Heart left ventricle (tissue), 16 donors: ENCODE data around the gene HSPB6. TPM values are rescaled to one million over a fixed set of nuclear protein-coding genes. Genes with fewer than 3 reads are reported as not detected.
"Not testable (repeated sequence)": the region's sequence is repeated elsewhere in the genome, so short reads cannot be mapped to it uniquely, and the experiment has no call there.

Experiments used
- ATAC-seq, 4 donors: fragments of 200-7000 bp; cut with Tn5 transposase; one replicate each; pipeline ENCODE4 v1.9.1; 2020 to 2022; ENCODE audit warnings: moderate library complexity in 4 of 4, mild to moderate bottlenecking in 3 of 4, moderate number of reproducible peaks in 1 of 4
- DNase-seq, 5 donors: peaks; one replicate each; pipeline ENCODE4 v3.0.0-alpha.2; 2020
- H3K27ac ChIP-seq, 12 donors: fragments of 200-600 bp; sonication (generic) in 4 of 12; one replicate each; pipeline versions ENCODE4 v1.5.0 to v1.8.0; 2016 to 2022; ENCODE audit warnings: mild to moderate bottlenecking in 2 of 12
- H3K27me3 ChIP-seq, 9 donors: fragments of 200-600 bp; sonication (generic) in 2 of 9; one replicate each; pipeline versions ENCODE4 v1.5.1 to v1.8.0; 2016 to 2022; ENCODE audit warnings: mild to moderate bottlenecking in 3 of 9
- H3K36me3 ChIP-seq, 9 donors: fragments of 200-600 bp; sonication (generic) in 2 of 9; one replicate each; pipeline versions ENCODE4 v1.5.0 to v1.8.0; 2018 to 2022; ENCODE audit warnings: mild to moderate bottlenecking in 2 of 9
- H3K4me1 ChIP-seq, 12 donors: fragments of 200-600 bp; sonication (generic) in 4 of 12; one replicate each; pipeline versions ENCODE4 v1.5.0 to v1.8.0; 2016 to 2022; ENCODE audit warnings: mild to moderate bottlenecking in 3 of 12
- H3K4me3 ChIP-seq, 12 donors: fragments of 200-600 bp; sonication (generic) in 4 of 12; one replicate each; pipeline versions ENCODE4 v1.5.0 to v1.8.0; 2017 to 2022; ENCODE audit warnings: mild to moderate bottlenecking in 9 of 12, moderate library complexity in 4 of 12
- H3K9me3 ChIP-seq, 12 donors: fragments of 200-600 bp; sonication (generic) in 4 of 12; one replicate each; pipeline versions ENCODE4 v1.5.0 to v1.8.0; 2016 to 2022; ENCODE audit warnings: mild to moderate bottlenecking in 1 of 12
- CTCF ChIP-seq, 12 donors: fragments of 200-600 bp; sonication (generic) in 4 of 12; IDR thresholded peaks; one replicate each; pipeline versions ENCODE4 v1.5.0 to v1.8.0; 2018 to 2022; ENCODE audit warnings: antibody characterized with exemption in 12 of 12, mild to moderate bottlenecking in 5 of 12
- POLR2A ChIP-seq, 2 donors: fragments of 450-650 bp; IDR thresholded peaks; one replicate each; pipeline ENCODE4 v1.6.1; 2017; ENCODE audit warnings: antibody characterized with exemption in 2 of 2, mild to moderate bottlenecking in 2 of 2, moderate library complexity in 2 of 2
- WGBS, 4 donors: extraction: QIAGEN DNeasy Blood & Tissue Kit in 2 of 4; methylation state at CpG; one replicate each; pipeline versions ENCODE4 v1.1.5 to v1.1.7; 2013 to 2018; 5-methylcytosine and 5-hydroxymethylcytosine counted together
- intact Hi-C, 10 donors: fragments of 100-400 bp; cut with DNase I; formaldehyde crosslinking; loops; one replicate each; pipeline versions ENCODE4 v1.11.1 to v1.14.2; 2022
- polyA plus RNA-seq, 2 donors: library from polyadenylated mRNA; stranded (reverse); fragments of 200-250 nt; gene quantifications; one replicate each; pipeline ENCODE4 v1.2.3, GENCODE V29; 2013
- total RNA-seq, 9 donors: library from RNA; depleted of rRNA in 2 of 9; stranded (reverse); fragments of >200 nt in 2 of 9; fragmentation: NEBNext Ultra II Directional in 3 of 9; extraction: Animal tissue kit (Norgen Biotek cat#: 25700) in 3 of 9; gene quantifications; one replicate each; pipeline versions ENCODE4 v1.1.0 to v1.2.4, GENCODE V29; 2016 to 2023
- donor health status: ischemic (EF 13 %, LVEDD 7.1; RV severe dilation, severe dysfunction).
- donor health status: healthy with polysubstance abuse.
- donor health status: DM: no; HTN: yes; CAD: no.
- donor health status: DM: no; HTN: no; CAD: no.
- donor health status: ischemic (EF 25% LVEDD 6.9; RV normal size, moderate dysfunction).
- donor health status: ischemic (EF 25% LVEDD 5.7; RV mildly dilated, moderate dysfunction).
- donor health status: healthy.
- donor health status: DM: yes; HTN: yes; CAD: no.
- donor health status: ischemic (EF 35%, LVEDD 5.7; RV mildly dilated, moderate dysfunction).
- donor health status: nonischemic (EF 11% LVEDD 7.7; RV severe dilation, severe dysfunction).
- donor health status: DM: yes; HTN: yes; CAD: no.
- donor health status: PGD.
- donor health status: ischemic (EF 29% LVEDD 5.4; RV normal size, mild dysfunction).
- donor health status: nonischemic (EF 23%, LVEDD 6.1; RV moderate dilation, normal function).

The HSPB6 gene
- total and polyA plus RNA-seq, 11 donors = 156 to 1,012 (median 585) TPM

- DNase-seq = no peak
Measured at GRCh38 chr19:35724560-35724959, 32.3 kb downstream of the HSPB6 start.

GRCh38 chr19:35724132-35724531 lies 32.7 kb downstream of the HSPB6 start:
- H3K27me3 ChIP-seq, H3K27ac ChIP-seq, intact Hi-C loops, H3K4me3 ChIP-seq, ATAC-seq, H3K9me3 ChIP-seq, DNase-seq: not testable (repeated sequence)
- Histone ChIP-seq H3K36me3 (peaks cover 13 to 96% (median 84%) of the 10 kb centered on the region in 9 donors), H3K4me1 (peaks cover 0 to 15% (median 5%) of the 10 kb centered on the region in 12 donors)
- 95 to 97% (median 96%) methylated on average over 7 of the region's 7 CpGs for WGBS, 4 donors

More at GRCh38 chr19:35724560-35724959, 32.3 kb downstream of the HSPB6 start:
- Histone ChIP-seq H3K9me3 (no peaks in the 10 kb centered on the region), H3K4me1 (peaks cover 0 to 11% (median under 1%) of the 10 kb centered on the region in 12 donors), H3K27me3 (no peaks in the 10 kb centered on the region), H3K36me3 (peaks cover 13 to 98% (median 89%) of the 10 kb centered on the region in 9 donors), H3K27ac (no peak overlapping the region), H3K4me3 (no peak overlapping the region)
- intact Hi-C loops = no loop called here
- no peak for ATAC-seq
- TF ChIP-seq CTCF (IDR thresholded peaks at IDR 0.05) = no peak
- no peak for TF ChIP-seq POLR2A (IDR thresholded peaks at IDR 0.05)
- WGBS, 4 donors = 96 to 97% (median 96%) methylated on average over 12 of the region's 12 CpGs

GRCh38 chr19:35723671-35724070 lies 33.2 kb downstream of the HSPB6 start:
- WGBS, 4 donors = 94 to 96% (median 95%) methylated on average over 24 of the region's 24 CpGs
- intact Hi-C loops = no loop called here
- H3K4me3 ChIP-seq = no peak overlapping the region
- TF ChIP-seq POLR2A (IDR thresholded peaks at IDR 0.05) (no peak), CTCF (IDR thresholded peaks at IDR 0.05) (no peak)
- H3K27ac ChIP-seq = no peak overlapping the region
- peaks cover 8 to 91% (median 80%) of the 10 kb centered on the region in 9 donors for H3K36me3 ChIP-seq
- ATAC-seq = no peak
- peaks cover 0 to 20% (median 9%) of the 10 kb centered on the region in 12 donors for H3K4me1 ChIP-seq
- no peaks in the 10 kb centered on the region for H3K27me3 ChIP-seq
- no peaks in the 10 kb centered on the region for H3K9me3 ChIP-seq
- no peak for DNase-seq

DNA sequence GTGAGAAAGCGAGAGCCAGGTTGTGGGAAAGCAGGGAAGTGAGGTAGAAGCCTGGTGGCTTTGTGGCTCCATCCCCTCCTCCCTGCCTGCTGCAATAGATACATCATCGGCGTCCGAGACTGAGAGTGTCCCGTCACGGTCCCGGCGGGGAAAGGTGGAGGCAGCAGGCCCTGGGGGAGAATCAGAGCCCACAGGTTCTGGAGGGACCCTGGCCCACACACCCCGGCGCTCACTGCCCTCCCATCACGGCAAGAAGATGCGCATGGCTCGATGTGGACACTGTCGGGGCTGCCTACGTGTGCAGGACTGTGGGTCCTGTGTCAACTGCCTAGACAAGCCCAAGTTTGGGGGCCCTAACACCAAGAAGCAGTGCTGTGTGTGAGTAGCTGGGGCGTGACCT lies 33.9 kb downstream of the HSPB6 start:
- intact Hi-C loops = no loop called here
- Histone ChIP-seq H3K9me3 (no peaks in the 10 kb centered on the region), H3K4me1 (peaks cover 0 to 25% (median 11%) of the 10 kb centered on the region in 12 donors), H3K36me3 (peaks cover 8 to 84% (median 72%) of the 10 kb centered on the region in 9 donors), H3K27ac (no peak overlapping the region), H3K27me3 (no peaks in the 10 kb centered on the region), H3K4me3 (no peak overlapping the region)
- ATAC-seq (no peak), DNase-seq (no peak)
- WGBS, 4 donors = 87 to 96% (median 95%) methylated on average over 5 to 16 of the region's 16 CpGs
- TF ChIP-seq CTCF (IDR thresholded peaks at IDR 0.05) = no peak
- TF ChIP-seq POLR2A (IDR thresholded peaks at IDR 0.05) = no peak

GRCh38 chr19:35722461-35722860 lies 34.4 kb downstream of the HSPB6 start:
- H3K9me3 ChIP-seq = no peaks in the 10 kb centered on the region
- TF ChIP-seq CTCF (IDR thresholded peaks at IDR 0.05) = no peak
- no peak for TF ChIP-seq POLR2A (IDR thresholded peaks at IDR 0.05)
- intact Hi-C loops = no loop called here
- ATAC-seq (no peak), DNase-seq (no peak)
- 91 to 96% (median 95%) methylated on average over 5 to 14 of the region's 14 CpGs for WGBS, 4 donors
- H3K4me3 ChIP-seq = no peak overlapping the region
- peaks cover 0 to 25% (median 11%) of the 10 kb centered on the region in 12 donors for H3K4me1 ChIP-seq
- peaks cover 8 to 79% (median 68%) of the 10 kb centered on the region in 9 donors for H3K36me3 ChIP-seq
- H3K27ac ChIP-seq = no peak overlapping the region
- no peaks in the 10 kb centered on the region for H3K27me3 ChIP-seq
